K562 (cell line): ENCODE data around the gene PRR7. TPM values are rescaled to one million over a fixed set of nuclear protein-coding genes. Genes with fewer than 3 reads are reported as not detected.

Experiments used
- BRD9 ChIP-seq: fragments of 450-650 bp; IDR thresholded peaks from 2 replicates; pipeline ENCODE4 v1.6.1; 2018; ENCODE audit warnings: low read depth; ENCODE audit not compliant: partially characterized antibody
- CHCHD3 ChIP-seq: fragments of 250-450 bp; sonication (Bioruptor Pico); IDR thresholded peaks from 2 replicates; pipeline ENCODE4 v2.1.2; 2022; ENCODE audit warnings: mild to moderate bottlenecking
- CHD2 ChIP-seq: IDR thresholded peaks from 2 replicates; pipeline ENCODE4 v1.6.1; 2011; ENCODE audit warnings: low read depth, low read length
- CREB1 ChIP-seq, 2 experiments: sonication (generic) in 1 of 2; formaldehyde crosslinking in 1 of 2; IDR thresholded peaks; 2 replicates each; pipeline versions ENCODE4 v1.6.1 to v1.8.0; 2012 to 2022; ENCODE audit warnings: inconsistent platforms in 1 of 2, mild to moderate bottlenecking in 1 of 2, missing genetic modification reagents in 1 of 2, moderate library complexity in 1 of 2
- DNMT1 ChIP-seq: fragments of 450-650 bp; IDR thresholded peaks from 2 replicates; pipeline ENCODE4 v1.6.1; 2016; ENCODE audit warnings: antibody characterized with exemption, mild to moderate bottlenecking
- ETV1 ChIP-seq: fragments of 450-650 bp; conservative IDR thresholded peaks from 2 replicates; pipeline ENCODE4 v1.6.1; 2016; ENCODE audit warnings: missing genetic modification characterization, control low read depth, low read depth, missing compliant biosample characterization
- HIVEP1 ChIP-seq: fragments of 250-450 bp; sonication (Bioruptor Pico); IDR thresholded peaks from 2 replicates; pipeline ENCODE4 v1.4.0; 2020; ENCODE audit warnings: mild to moderate bottlenecking
- MTA1 ChIP-seq: fragments of 450-650 bp; IDR thresholded peaks from 2 replicates; pipeline ENCODE4 v1.6.1; 2017; ENCODE audit warnings: borderline replicate concordance
- NR2C2 ChIP-seq, 2 experiments: fragments of 200-800 bp in 1 of 2; sonication (Bioruptor generic) in 1 of 2; sonication (generic) in 1 of 2; formaldehyde crosslinking in 1 of 2; IDR thresholded peaks; 2 replicates each; pipeline versions ENCODE4 v1.6.1 to v1.8.0; 2016 to 2022; ENCODE audit warnings: mild to moderate bottlenecking in 1 of 2, missing compliant biosample characterization in 1 of 2, missing genetic modification characterization in 1 of 2, missing genetic modification reagents in 1 of 2
- PCBP1 ChIP-seq: fragments of 200-400 bp; formaldehyde crosslinking; IDR thresholded peaks from 2 replicates; pipeline ENCODE4 v1.6.1; 2018; ENCODE audit warnings: mild to moderate bottlenecking, low read depth, low read length; ENCODE audit not compliant: poor library complexity, severe bottlenecking
- POLR3G ChIP-seq: IDR thresholded peaks from 2 replicates; pipeline ENCODE4 v1.6.1; 2011; ENCODE audit not compliant: insufficient read length, insufficient replicate concordance; ENCODE audit errors: extremely low read depth
- RBM34 ChIP-seq: fragments of 200-400 bp; formaldehyde crosslinking; IDR thresholded peaks from 2 replicates; pipeline ENCODE4 v1.6.1; 2018; ENCODE audit warnings: low read length, borderline replicate concordance; ENCODE audit not compliant: insufficient read depth
- RHOXF2B ChIP-seq: fragments of 250-450 bp; sonication (Bioruptor Pico); conservative IDR thresholded peaks from 2 replicates; pipeline ENCODE4 v1.5.1; 2021
- SIRT6 ChIP-seq: IDR thresholded peaks from one replicate; pipeline ENCODE4 v1.6.1; 2012; ENCODE audit warnings: low read depth, mild to moderate bottlenecking, control low read depth, inconsistent platforms, low read length, moderate library complexity
- SPI1 ChIP-seq: IDR thresholded peaks from 2 replicates; pipeline ENCODE4 v1.6.1; 2011; ENCODE audit warnings: low read depth, low read length, control low read depth, borderline replicate concordance
- polyA plus RNA-seq, 8 experiments: library from polyadenylated mRNA; depleted of rRNA in 4 of 8; stranded (reverse) in 5 of 8; unstranded in 3 of 8; fragments of >200 nt; fragmentation: Nextera tagmentation in 2 of 8; fragmentation: Illumina TruSeq in 1 of 8; extraction: Ambion mirVana in 2 of 8; extraction: Trizol in 1 of 8; gene quantifications; 2 replicates each; pipeline versions ENCODE4 v1.2.1 to v1.2.3, GENCODE V29; 2011 to 2014; ENCODE audit warnings: inconsistent platforms in 1 of 8, missing spikeins in 1 of 8
- total RNA-seq, 7 experiments: library from RNA; depleted of rRNA in 6 of 7; stranded (reverse); fragments of >200 nt in 6 of 7; fragmentation: Illumina TruSeq in 2 of 7; extraction: Trizol in 2 of 7; gene quantifications; 2 replicates each; pipeline versions ENCODE4 v1.2.1 to v1.2.3, GENCODE V29; 2011 to 2021; ENCODE audit warnings: low replicate concordance in 1 of 7
- TF ChIP-seq, protein P1 (sequence below): fragments of 450-650 bp; IDR thresholded peaks from 2 replicates; pipeline ENCODE4 v1.6.1; 2016; ENCODE audit warnings: missing biosample characterization, missing genetic modification characterization
- TF ChIP-seq, protein P2 (sequence below): fragments of 450-650 bp; IDR thresholded peaks from 2 replicates; pipeline ENCODE4 v1.6.1; 2016; ENCODE audit warnings: low read depth
- TF ChIP-seq, protein P3 (sequence below): fragments of 450-650 bp; formaldehyde crosslinking; IDR thresholded peaks from 2 replicates; pipeline ENCODE4 v1.4.0; 2022; ENCODE audit warnings: mild to moderate bottlenecking, moderate library complexity

Gene PRR7
- total and polyA plus RNA-seq, 9 of the 15 experiments (the other 6 are each of a cell fraction or from before 2014, with no cell fraction given) = 0.80 to 11.3 (median 10.4) TPM; not detected in 4

DNA sequence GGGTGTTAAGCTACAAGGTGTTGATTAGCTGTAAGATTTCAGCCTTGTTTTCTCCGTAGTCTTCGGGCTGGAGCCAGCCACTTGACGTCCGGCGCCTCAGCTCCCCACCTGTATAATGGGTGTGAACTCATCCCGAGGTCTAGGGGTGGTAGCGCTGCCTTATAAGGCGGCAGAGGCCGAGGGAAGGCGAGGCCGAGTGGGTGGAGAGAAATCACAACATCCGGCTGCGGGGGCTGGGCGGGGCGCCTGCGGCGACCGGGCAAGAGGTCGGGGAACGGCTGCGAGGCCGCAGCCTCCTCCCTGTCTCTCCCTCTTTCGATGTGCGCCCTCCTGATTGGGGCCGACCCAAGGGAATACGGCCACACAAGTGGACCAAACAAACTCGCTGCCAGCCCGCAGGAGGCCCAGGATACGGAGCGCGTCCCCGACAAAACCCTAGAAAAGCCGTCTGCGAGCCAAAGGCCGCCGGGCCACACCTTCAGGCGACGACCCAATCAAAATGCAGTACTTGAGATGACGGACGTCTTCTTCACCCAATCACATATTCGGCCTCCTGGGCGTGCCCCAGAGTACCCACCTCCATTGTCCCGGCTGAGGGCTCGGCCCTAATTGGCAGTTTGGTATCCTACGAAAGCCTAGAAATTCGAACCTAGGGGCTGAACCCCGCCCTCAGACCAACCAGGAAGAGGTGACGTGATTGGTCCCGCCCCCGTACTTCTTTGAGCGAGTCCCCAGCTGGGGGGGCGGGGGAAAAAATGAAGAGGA is 20.6 kb upstream of the PRR7 start (continued):
- TF ChIP-seq, protein P1, sequence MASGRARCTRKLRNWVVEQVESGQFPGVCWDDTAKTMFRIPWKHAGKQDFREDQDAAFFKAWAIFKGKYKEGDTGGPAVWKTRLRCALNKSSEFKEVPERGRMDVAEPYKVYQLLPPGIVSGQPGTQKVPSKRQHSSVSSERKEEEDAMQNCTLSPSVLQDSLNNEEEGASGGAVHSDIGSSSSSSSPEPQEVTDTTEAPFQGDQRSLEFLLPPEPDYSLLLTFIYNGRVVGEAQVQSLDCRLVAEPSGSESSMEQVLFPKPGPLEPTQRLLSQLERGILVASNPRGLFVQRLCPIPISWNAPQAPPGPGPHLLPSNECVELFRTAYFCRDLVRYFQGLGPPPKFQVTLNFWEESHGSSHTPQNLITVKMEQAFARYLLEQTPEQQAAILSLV (tag) = 0 out of 2 replicates have a peak, but pooled peaks have one; percentile 33
- TF ChIP-seq NR2C2 (CRISPR knock-in tag; IDR thresholded peaks at IDR 0.05) = no peak
- TF ChIP-seq NR2C2 (tag; IDR thresholded peaks at IDR 0.05) = peak; percentile 86
- TF ChIP-seq SIRT6 = no peak
- no peak for TF ChIP-seq DNMT1
- TF ChIP-seq SPI1 = no peak
- TF ChIP-seq, protein P2, sequence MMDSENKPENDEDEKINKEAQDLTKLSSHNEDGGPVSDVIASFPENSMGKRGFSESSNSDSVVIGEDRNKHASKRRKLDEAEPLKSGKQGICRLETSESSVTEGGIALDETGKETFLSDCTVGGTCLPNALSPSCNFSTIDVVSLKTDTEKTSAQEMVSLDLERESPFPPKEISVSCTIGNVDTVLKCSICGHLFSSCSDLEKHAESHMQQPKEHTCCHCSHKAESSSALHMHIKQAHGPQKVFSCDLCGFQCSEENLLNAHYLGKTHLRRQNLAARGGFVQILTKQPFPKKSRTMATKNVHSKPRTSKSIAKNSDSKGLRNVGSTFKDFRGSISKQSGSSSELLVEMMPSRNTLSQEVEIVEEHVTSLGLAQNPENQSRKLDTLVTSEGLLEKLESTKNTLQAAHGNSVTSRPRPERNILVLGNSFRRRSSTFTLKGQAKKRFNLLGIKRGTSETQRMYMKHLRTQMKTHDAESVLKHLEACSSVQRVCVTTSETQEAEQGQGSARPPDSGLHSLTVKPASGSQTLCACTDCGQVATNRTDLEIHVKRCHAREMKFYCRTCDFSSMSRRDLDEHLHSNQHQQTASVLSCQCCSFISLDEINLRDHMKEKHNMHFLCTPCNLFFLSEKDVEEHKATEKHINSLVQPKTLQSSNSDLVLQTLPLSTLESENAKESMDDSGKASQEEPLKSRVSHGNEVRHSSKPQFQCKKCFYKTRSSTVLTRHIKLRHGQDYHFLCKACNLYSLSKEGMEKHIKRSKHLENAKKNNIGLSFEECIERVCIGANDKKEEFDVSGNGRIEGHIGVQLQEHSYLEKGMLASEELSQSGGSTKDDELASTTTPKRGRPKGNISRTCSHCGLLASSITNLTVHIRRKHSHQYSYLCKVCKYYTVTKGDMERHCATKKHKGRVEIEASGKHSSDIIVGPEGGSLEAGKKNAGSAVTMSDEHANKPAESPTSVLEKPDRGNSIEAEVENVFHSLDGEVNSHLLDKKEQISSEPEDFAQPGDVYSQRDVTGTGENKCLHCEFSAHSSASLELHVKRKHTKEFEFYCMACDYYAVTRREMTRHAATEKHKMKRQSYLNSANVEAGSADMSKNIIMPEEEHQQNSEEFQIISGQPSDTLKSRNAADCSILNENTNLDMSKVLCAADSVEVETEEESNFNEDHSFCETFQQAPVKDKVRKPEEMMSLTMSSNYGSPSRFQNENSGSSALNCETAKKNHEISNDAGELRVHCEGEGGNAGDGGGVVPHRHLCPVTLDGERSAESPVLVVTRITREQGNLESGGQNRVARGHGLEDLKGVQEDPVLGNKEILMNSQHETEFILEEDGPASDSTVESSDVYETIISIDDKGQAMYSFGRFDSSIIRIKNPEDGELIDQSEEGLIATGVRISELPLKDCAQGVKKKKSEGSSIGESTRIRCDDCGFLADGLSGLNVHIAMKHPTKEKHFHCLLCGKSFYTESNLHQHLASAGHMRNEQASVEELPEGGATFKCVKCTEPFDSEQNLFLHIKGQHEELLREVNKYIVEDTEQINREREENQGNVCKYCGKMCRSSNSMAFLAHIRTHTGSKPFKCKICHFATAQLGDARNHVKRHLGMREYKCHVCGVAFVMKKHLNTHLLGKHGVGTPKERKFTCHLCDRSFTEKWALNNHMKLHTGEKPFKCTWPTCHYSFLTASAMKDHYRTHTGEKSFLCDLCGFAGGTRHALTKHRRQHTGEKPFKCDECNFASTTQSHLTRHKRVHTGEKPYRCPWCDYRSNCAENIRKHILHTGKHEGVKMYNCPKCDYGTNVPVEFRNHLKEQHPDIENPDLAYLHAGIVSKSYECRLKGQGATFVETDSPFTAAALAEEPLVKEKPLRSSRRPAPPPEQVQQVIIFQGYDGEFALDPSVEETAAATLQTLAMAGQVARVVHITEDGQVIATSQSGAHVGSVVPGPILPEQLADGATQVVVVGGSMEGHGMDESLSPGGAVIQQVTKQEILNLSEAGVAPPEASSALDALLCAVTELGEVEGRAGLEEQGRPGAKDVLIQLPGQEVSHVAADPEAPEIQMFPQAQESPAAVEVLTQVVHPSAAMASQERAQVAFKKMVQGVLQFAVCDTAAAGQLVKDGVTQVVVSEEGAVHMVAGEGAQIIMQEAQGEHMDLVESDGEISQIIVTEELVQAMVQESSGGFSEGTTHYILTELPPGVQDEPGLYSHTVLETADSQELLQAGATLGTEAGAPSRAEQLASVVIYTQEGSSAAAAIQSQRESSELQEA = no peak; the same call in 1 of the 2 replicates
- TF ChIP-seq MTA1 = no peak
- no peak for TF ChIP-seq POLR3G
- TF ChIP-seq HIVEP1 (CRISPR knock-in tag) = no peak
- TF ChIP-seq PCBP1 = peak; percentile 34
- TF ChIP-seq, protein P3, sequence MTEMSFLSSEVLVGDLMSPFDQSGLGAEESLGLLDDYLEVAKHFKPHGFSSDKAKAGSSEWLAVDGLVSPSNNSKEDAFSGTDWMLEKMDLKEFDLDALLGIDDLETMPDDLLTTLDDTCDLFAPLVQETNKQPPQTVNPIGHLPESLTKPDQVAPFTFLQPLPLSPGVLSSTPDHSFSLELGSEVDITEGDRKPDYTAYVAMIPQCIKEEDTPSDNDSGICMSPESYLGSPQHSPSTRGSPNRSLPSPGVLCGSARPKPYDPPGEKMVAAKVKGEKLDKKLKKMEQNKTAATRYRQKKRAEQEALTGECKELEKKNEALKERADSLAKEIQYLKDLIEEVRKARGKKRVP (CRISPR knock-in tag) = no peak
- TF ChIP-seq RHOXF2B = no peak
- TF ChIP-seq RBM34 = no peak
- TF ChIP-seq CREB1 (IDR thresholded peaks at IDR 0.05) = peak; percentile 77
- peak; percentile 51; the same call in 1 of the 2 replicates for TF ChIP-seq CREB1 (CRISPR knock-in tag; IDR thresholded peaks at IDR 0.05)
- peak; percentile 96 for TF ChIP-seq ETV1 (tag)
- peak; percentile 77 for TF ChIP-seq BRD9
- peak; percentile 80 for TF ChIP-seq CHD2
- no peak for TF ChIP-seq CHCHD3 (CRISPR knock-in tag)
